Body of pancreas (tissue), 4 donors: Measurements from ENCODE around the gene SMAGP. TPM values are rescaled to one million over a fixed set of nuclear protein-coding genes. Genes with fewer than 3 reads are reported as not detected.
A peak's percentile ranks its signal among the peaks of the same experiment; 100 is the strongest.
"Not testable (repeated sequence)": the region's sequence is repeated elsewhere in the genome, so short reads cannot be mapped to it uniquely, and the experiment has no call there.

Source experiments
- ATAC-seq: fragments of 150-250 bp; one replicate; pipeline ENCODE4 v1.9.1; 2016
- DNase-seq, 4 donors: peaks; one replicate each; pipeline ENCODE4 v3.0.0-alpha.2; 2019
- H3K27ac ChIP-seq, 4 donors: fragments of 200-600 bp; sonication (generic); 1 replicate in 3 of 4; 2 replicates in 1 of 4; pipeline versions ENCODE4 v1.5.1 to v1.6.1; 2016 to 2019; ENCODE audit warnings: mild to moderate bottlenecking in 1 of 4, mixed read lengths in 1 of 4, moderate library complexity in 1 of 4
- H3K27me3 ChIP-seq, 2 donors: fragments of 200-600 bp; sonication (generic); one replicate each; pipeline ENCODE4 v1.6.0; 2016; ENCODE audit warnings: mild to moderate bottlenecking in 1 of 2
- H3K36me3 ChIP-seq, 2 donors: fragments of 200-600 bp; sonication (generic); replicated peaks in 1 of 2; 2 replicates each; pipeline ENCODE4 v1.5.1; 2016; ENCODE audit warnings: low read depth in 2 of 2; ENCODE audit not compliant: insufficient read depth in 1 of 2
- H3K4me1 ChIP-seq: fragments of 200-600 bp; sonication (generic); one replicate; pipeline ENCODE4 v1.6.0; 2016
- H3K4me3 ChIP-seq, 2 donors: fragments of 200-600 bp; sonication (generic); 1 replicate in 1 of 2; 2 replicates in 1 of 2; pipeline ENCODE4 v1.5.1; 2016 to 2019
- H3K9me3 ChIP-seq, 3 donors: fragments of 200-600 bp; sonication (generic); 1 replicate in 2 of 3; 2 replicates in 1 of 3; pipeline ENCODE4 v1.5.1; 2016
- POLR2A ChIP-seq, 3 donors: fragments of 450-650 bp; IDR thresholded peaks; one replicate each; pipeline ENCODE4 v1.6.1; 2016; ENCODE audit warnings: antibody characterized with exemption in 3 of 3, mild to moderate bottlenecking in 2 of 3
- WGBS, 2 donors: methylation state at CpG; one replicate each; pipeline ENCODE4 v1.1.5; 2017; 5-methylcytosine and 5-hydroxymethylcytosine counted together
- intact Hi-C: fragments of 100-400 bp; cut with DNase I; formaldehyde crosslinking; loops from one replicate; pipeline ENCODE4 v1.15.1; 2023
- total RNA-seq, 2 donors: library from RNA; depleted of rRNA; stranded (reverse); fragments of >200 nt; gene quantifications; one replicate each; pipeline ENCODE4 v1.1.0, GENCODE V29; 2016
- TF ChIP-seq, protein P1 (sequence below), 7 experiments: fragments of 450-650 bp in 4 of 7; fragments of 200-600 bp in 3 of 7; sonication (generic) in 3 of 7; IDR thresholded peaks; one replicate each; pipeline ENCODE4 v1.5.1; 2016 to 2019; ENCODE audit warnings: antibody characterized with exemption in 7 of 7

SMAGP gene
- total RNA-seq, 2 donors from 2014 or later, result 7.0 to 8.6 TPM

DNA sequence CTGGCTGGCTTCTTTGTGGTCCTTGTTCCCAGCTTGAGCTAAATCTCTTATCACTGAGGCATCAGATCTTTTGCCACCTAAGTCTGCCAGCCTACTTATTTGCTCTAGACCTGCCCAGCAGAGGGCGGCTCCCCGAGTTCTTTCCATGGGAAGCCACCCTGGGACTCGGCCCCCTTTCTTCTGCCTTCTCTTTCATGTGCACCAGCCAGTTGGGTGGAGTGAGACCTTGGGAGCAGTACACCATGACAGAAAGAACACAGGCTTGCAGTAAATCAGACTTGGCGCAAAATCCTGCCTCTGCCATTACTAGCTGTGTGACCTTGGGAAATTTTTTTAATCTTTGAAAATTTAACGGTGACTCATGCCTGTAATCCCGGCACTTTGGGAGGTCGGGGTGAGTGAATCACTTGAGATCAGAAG, 7.4 kb downstream of the SMAGP start:
- intact Hi-C loops, result no loop called here

DNA sequence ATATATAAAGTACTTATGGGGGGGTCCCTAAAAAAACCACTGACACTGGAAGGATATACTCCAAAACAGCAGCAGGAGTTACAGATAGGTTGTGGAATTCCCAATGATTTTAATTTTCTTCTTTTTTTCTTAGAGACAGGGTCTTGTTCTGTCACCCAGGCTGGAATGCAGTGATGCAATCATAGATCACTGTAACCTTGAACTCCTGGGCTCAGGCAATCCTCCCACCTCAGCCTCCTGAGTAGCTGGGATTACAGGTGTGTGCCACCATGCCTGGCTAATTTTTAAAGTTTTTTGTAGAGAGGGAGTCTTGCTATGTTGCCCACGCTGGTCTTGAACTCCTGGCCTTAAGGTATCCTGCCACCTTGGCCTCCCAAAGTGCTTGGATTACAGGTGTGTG, 10.6 kb downstream of the SMAGP start:
- H3K4me3 ChIP-seq, H3K9me3 ChIP-seq, intact Hi-C loops, ATAC-seq, H3K27ac ChIP-seq, H3K27me3 ChIP-seq, DNase-seq, H3K36me3 ChIP-seq: not testable (repeated sequence)
- WGBS, 2 donors, result 91 to 100% methylated on average over 1 of the region's 1 CpG
- H3K4me1 ChIP-seq, result peaks cover 13% of the 10 kb centered on the region

More for the DNA sequence above, 7.4 kb downstream of the SMAGP start:
- no peaks in the 10 kb centered on the region for H3K36me3 ChIP-seq
- ATAC-seq, result peak; percentile 99
- H3K27ac ChIP-seq, result peak overlapping the region; percentile 73 to 91 (median 80)
- H3K4me1 ChIP-seq, result peaks cover 13% of the 10 kb centered on the region
- no peaks in the 10 kb centered on the region for H3K9me3 ChIP-seq
- no peaks in the 10 kb centered on the region for H3K27me3 ChIP-seq
- peak; percentile 88 to 94 (median 90) for DNase-seq
- WGBS, 2 donors, result 4 to 8% methylated on average over 7 of the region's 7 CpGs
- peak in 2 of 3 donors; percentile 67 to 73 for TF ChIP-seq POLR2A (IDR thresholded peaks at IDR 0.05)
- TF ChIP-seq, protein P1, sequence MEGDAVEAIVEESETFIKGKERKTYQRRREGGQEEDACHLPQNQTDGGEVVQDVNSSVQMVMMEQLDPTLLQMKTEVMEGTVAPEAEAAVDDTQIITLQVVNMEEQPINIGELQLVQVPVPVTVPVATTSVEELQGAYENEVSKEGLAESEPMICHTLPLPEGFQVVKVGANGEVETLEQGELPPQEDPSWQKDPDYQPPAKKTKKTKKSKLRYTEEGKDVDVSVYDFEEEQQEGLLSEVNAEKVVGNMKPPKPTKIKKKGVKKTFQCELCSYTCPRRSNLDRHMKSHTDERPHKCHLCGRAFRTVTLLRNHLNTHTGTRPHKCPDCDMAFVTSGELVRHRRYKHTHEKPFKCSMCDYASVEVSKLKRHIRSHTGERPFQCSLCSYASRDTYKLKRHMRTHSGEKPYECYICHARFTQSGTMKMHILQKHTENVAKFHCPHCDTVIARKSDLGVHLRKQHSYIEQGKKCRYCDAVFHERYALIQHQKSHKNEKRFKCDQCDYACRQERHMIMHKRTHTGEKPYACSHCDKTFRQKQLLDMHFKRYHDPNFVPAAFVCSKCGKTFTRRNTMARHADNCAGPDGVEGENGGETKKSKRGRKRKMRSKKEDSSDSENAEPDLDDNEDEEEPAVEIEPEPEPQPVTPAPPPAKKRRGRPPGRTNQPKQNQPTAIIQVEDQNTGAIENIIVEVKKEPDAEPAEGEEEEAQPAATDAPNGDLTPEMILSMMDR (IDR thresholded peaks at IDR 0.05), result peak in 6 of 7 experiments; percentile 34 to 76 (median 66)
- H3K4me3 ChIP-seq, result no peak overlapping the region

GRCh38 chr12:51254536-51254935, 15.7 kb downstream of the SMAGP start:
- no peak for ATAC-seq
- H3K27me3 ChIP-seq, result no peaks in the 10 kb centered on the region
- no peaks in the 10 kb centered on the region for H3K4me1 ChIP-seq
- 76 to 98% methylated on average over 4 of the region's 4 CpGs for WGBS, 2 donors
- no peak overlapping the region for H3K27ac ChIP-seq
- H3K9me3 ChIP-seq, result no peaks in the 10 kb centered on the region
- no peak for TF ChIP-seq POLR2A (IDR thresholded peaks at IDR 0.05)
- TF ChIP-seq, protein P1 (IDR thresholded peaks at IDR 0.05), result no peak
- DNase-seq, result no peak
- no peaks in the 10 kb centered on the region for H3K36me3 ChIP-seq
- intact Hi-C loops, result no loop called here
- no peak overlapping the region for H3K4me3 ChIP-seq

DNA sequence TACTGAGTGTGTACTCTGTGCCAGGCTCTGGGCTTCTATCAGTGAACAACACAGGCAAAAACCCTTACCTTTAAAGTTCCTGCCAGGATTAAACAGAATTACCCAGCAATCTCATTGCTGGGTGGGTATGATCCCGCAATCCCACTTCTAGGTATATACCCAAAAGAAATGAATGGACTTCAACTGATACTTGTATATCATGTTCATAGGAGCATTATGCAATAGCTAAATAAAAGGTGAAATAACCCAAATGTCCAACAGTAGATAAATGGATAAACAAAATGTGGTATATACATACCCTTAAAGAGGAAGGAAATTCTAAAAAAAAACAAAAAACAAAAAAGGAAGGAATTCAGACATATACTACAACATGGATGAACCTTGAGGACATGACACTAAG, 16.9 kb downstream of the SMAGP start:
- Histone ChIP-seq H3K4me3 (no peak overlapping the region), H3K9me3 (no peaks in the 10 kb centered on the region), H3K27ac (no peak overlapping the region), H3K36me3 (no peaks in the 10 kb centered on the region), H3K4me1 (no peaks in the 10 kb centered on the region), H3K27me3 (no peaks in the 10 kb centered on the region)
- ATAC-seq, result no peak
- intact Hi-C loops, result no loop called here
- 92 to 94% methylated on average over 1 of the region's 1 CpG for WGBS, 2 donors
- no peak for DNase-seq
- TF ChIP-seq, protein P1 (IDR thresholded peaks at IDR 0.05), result no peak
- TF ChIP-seq POLR2A (IDR thresholded peaks at IDR 0.05), result no peak

DNA sequence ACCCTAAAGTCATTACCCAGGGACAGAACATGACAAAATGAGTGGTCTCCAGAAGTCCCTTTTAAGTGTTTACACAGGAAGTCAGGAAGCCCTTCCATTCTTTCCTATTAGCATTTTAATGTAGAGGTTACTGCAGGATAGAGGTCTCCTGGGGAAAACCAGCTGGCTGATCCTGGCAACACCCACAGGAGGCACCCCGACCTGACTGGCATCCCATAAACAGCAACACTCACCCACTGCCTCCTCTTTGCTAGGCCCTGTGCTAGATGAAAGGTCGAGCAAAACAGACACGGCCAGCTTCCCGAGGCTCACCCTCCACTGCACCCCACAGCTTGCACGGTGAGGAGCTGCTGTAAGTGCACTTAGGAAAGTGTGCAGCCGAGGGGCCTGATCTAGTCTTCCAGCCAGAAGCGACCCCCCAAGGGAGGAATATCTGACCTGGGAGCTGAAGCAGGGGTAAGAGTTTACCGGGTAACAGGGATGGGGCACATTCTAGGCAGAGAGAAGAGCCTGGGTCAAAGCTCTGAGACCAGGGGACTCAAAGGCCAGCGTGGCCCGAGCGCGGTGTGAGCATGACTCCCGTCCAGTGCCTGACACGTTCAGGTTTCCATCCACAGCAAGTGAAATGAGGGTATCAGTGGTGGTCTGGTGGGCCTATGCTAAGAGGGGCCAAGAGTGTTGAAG, 22.6 kb downstream of the SMAGP start:
- 64% methylated on average over 14 of the region's 14 CpGs for WGBS, 2 donors
- ATAC-seq (no peak), DNase-seq (no peak)
- Histone ChIP-seq H3K27me3 (no peaks in the 10 kb centered on the region), H3K4me1 (peaks cover 14% of the 10 kb centered on the region), H3K36me3 (no peaks in the 10 kb centered on the region), H3K4me3 (no peak overlapping the region), H3K9me3 (no peaks in the 10 kb centered on the region), H3K27ac (no peak overlapping the region)
- TF ChIP-seq, protein P1 (IDR thresholded peaks at IDR 0.05), result no peak
- TF ChIP-seq POLR2A (IDR thresholded peaks at IDR 0.05), result no peak
- intact Hi-C loops, result no loop called here
